Stimulated activated naive CD8-positive, alpha-beta T cell treated with anti-CD3 and anti-CD28 coated beads, Interleukin-15, amount 100 ng/mL, for 72 hours (primary cell): ENCODE results near the gene SLC7A7.
"Not testable (repeated sequence)": the region's sequence is repeated elsewhere in the genome, so short reads cannot be mapped to it uniquely, and the experiment has no call there.

Experiments used
- ATAC-seq: fragments of 150-1000 bp; cut with Tn5 transposase; 2 replicates; pipeline ENCODE4 v1.10.0; 2021; ENCODE audit warnings: mild to moderate bottlenecking, moderate library complexity
- DNase-seq, 2 donors: peaks; one replicate each; pipeline ENCODE4 v3.0.0; 2021 to 2022
- H3K27ac Mint-ChIP-seq, 2 donors: one replicate each; pipeline ENCODE4 v1.8.0; 2022; ENCODE audit warnings: mild to moderate bottlenecking in 2 of 2, mixed read lengths in 2 of 2, moderate library complexity in 2 of 2
- H3K27me3 Mint-ChIP-seq: one replicate; pipeline ENCODE4 v1.8.0; 2022; ENCODE audit warnings: mixed read lengths
- H3K4me1 Mint-ChIP-seq: one replicate; pipeline ENCODE4 v1.8.0; 2022; ENCODE audit warnings: mild to moderate bottlenecking, mixed read lengths
- H3K4me3 Mint-ChIP-seq, 2 donors: one replicate each; pipeline ENCODE4 v1.8.0; 2022; ENCODE audit warnings: mild to moderate bottlenecking in 2 of 2, mixed read lengths in 2 of 2, moderate library complexity in 1 of 2
- H3K9me3 Mint-ChIP-seq, 2 donors: one replicate each; pipeline ENCODE4 v1.8.0; 2022; ENCODE audit warnings: mixed read lengths in 2 of 2

The SLC7A7 gene

GRCh38 chr14:22836301-22837113 is 21.3 kb upstream of the SLC7A7 start, which contains the start of gene MMP14:
Gene MMP14, plus strand, starts transcription at chr14:22836585. Its CDS starts 233 bp downstream, at chr14:22836818.
- no peak for DNase-seq
- H3K4me1 Mint-ChIP-seq, result peaks cover 36% of the 10 kb centered on the region
- peaks cover 46% of the 10 kb centered on the region for H3K27me3 Mint-ChIP-seq

GRCh38 chr14:22835505-22835904 is 20.3 kb upstream of the SLC7A7 start:
- H3K4me1 Mint-ChIP-seq, result peaks cover 46% of the 10 kb centered on the region
- H3K4me3 Mint-ChIP-seq, result no peak overlapping the region
- ATAC-seq (no peak), DNase-seq (no peak)
- H3K9me3 Mint-ChIP-seq, result no peaks in the 10 kb centered on the region
- H3K27me3 Mint-ChIP-seq, result peaks cover 36% of the 10 kb centered on the region
- H3K27ac Mint-ChIP-seq, result no peak overlapping the region

More at GRCh38 chr14:22836301-22837113, 21.3 kb upstream of the SLC7A7 start, which contains the start of gene MMP14:
- Mint-ChIP-seq H3K9me3 (no peaks in the 10 kb centered on the region), H3K27ac (peak within 1 kb of the TSS; percentile 94 to 96), H3K4me3 (peak within 1 kb of the TSS; percentile 87 to 93)
- no peak for ATAC-seq

- peaks cover 32% of the 10 kb centered on the region for H3K4me1 Mint-ChIP-seq
- peak; percentile 29 for ATAC-seq
Observed at GRCh38 chr14:22830443-22831010, 15.3 kb upstream of the SLC7A7 start.

GRCh38 chr14:22829661-22830442 is 14.6 kb upstream of the SLC7A7 start, which contains the start of gene MRPL52:
Gene MRPL52, plus strand, starts transcription at chr14:22829887. Its CDS starts 26 bp downstream, at chr14:22829913.
- DNase-seq (peak; percentile 74 to 86), ATAC-seq (peak; percentile 94)
- no peaks in the 10 kb centered on the region for H3K9me3 Mint-ChIP-seq
- peaks cover 16% of the 10 kb centered on the region for H3K27me3 Mint-ChIP-seq
- peaks cover 39% of the 10 kb centered on the region for H3K4me1 Mint-ChIP-seq
- peak within 1 kb of the TSS; percentile 94 for H3K4me3 Mint-ChIP-seq
- peak within 1 kb of the TSS; percentile 96 to 98 for H3K27ac Mint-ChIP-seq

More at GRCh38 chr14:22830443-22831010, 15.3 kb upstream of the SLC7A7 start:
- H3K27me3 Mint-ChIP-seq, result peaks cover 14% of the 10 kb centered on the region
- H3K4me3 Mint-ChIP-seq, result peak overlapping the region; percentile 94
- H3K27ac Mint-ChIP-seq, result peak overlapping the region; percentile 96 to 98
- no peaks in the 10 kb centered on the region for H3K9me3 Mint-ChIP-seq
- DNase-seq, result no peak

GRCh38 chr14:22829076-22829660 is 13.9 kb upstream of the SLC7A7 start:
- DNase-seq, ATAC-seq, H3K9me3 Mint-ChIP-seq: not testable (repeated sequence)
- Mint-ChIP-seq H3K27me3 (peaks cover 16% of the 10 kb centered on the region), H3K4me3 (peak overlapping the region; percentile 94), H3K4me1 (peaks cover 45% of the 10 kb centered on the region), H3K27ac (peak overlapping the region; percentile 96 to 98)

- H3K27me3 Mint-ChIP-seq, result peaks cover 32% of the 10 kb centered on the region
- DNase-seq (no peak), ATAC-seq (no peak)
- H3K27ac Mint-ChIP-seq, result peak overlapping the region; percentile 81 to 88
- H3K9me3 Mint-ChIP-seq, result no peaks in the 10 kb centered on the region
- peaks cover 41% of the 10 kb centered on the region for H3K4me1 Mint-ChIP-seq
- peak overlapping the region; percentile 29 to 66 for H3K4me3 Mint-ChIP-seq
Observed at GRCh38 chr14:22824711-22825359, 9.6 kb upstream of the SLC7A7 start.

GRCh38 chr14:22822571-22823098 is 7.4 kb upstream of the SLC7A7 start:
- peak overlapping the region; percentile 74 to 83 for H3K4me3 Mint-ChIP-seq
- no peaks in the 10 kb centered on the region for H3K9me3 Mint-ChIP-seq
- peaks cover 45% of the 10 kb centered on the region for H3K4me1 Mint-ChIP-seq
- H3K27ac Mint-ChIP-seq, result peak overlapping the region; percentile 25 to 85
- H3K27me3 Mint-ChIP-seq, result peaks cover 32% of the 10 kb centered on the region
- ATAC-seq (peak; percentile 90), DNase-seq (peak; percentile 70 to 73)

- peak; percentile 3 for ATAC-seq
- Mint-ChIP-seq H3K9me3 (no peaks in the 10 kb centered on the region), H3K4me3 (peak overlapping the region; percentile 74 to 83), H3K4me1 (peaks cover 45% of the 10 kb centered on the region), H3K27me3 (peaks cover 32% of the 10 kb centered on the region), H3K27ac (peak overlapping the region; percentile 25 to 85)
- DNase-seq, result no peak
Observed at GRCh38 chr14:22822016-22822570, 6.9 kb upstream of the SLC7A7 start.

GRCh38 chr14:22821193-22822015 is 6.2 kb upstream of the SLC7A7 start:
- Mint-ChIP-seq H3K4me1 (peaks cover 45% of the 10 kb centered on the region), H3K27me3 (peaks cover 27% of the 10 kb centered on the region), H3K27ac (no peak overlapping the region), H3K4me3 (peak overlapping the region in 1 of 2 donors; percentile 29), H3K9me3 (no peaks in the 10 kb centered on the region)
- DNase-seq (no peak), ATAC-seq (no peak)

GRCh38 chr14:22820731-22821130 is 5.5 kb upstream of the SLC7A7 start:
- Mint-ChIP-seq H3K4me3 (no peak overlapping the region), H3K4me1 (peaks cover 47% of the 10 kb centered on the region), H3K9me3 (no peaks in the 10 kb centered on the region), H3K27me3 (peaks cover 21% of the 10 kb centered on the region), H3K27ac (no peak overlapping the region)
- ATAC-seq, result no peak
- DNase-seq, result no peak

- Mint-ChIP-seq H3K9me3 (no peaks in the 10 kb centered on the region), H3K27me3 (peaks cover 17% of the 10 kb centered on the region), H3K4me3 (no peak overlapping the region), H3K4me1 (peaks cover 42% of the 10 kb centered on the region), H3K27ac (peak overlapping the region; percentile 66)
- DNase-seq, result no peak
- peak; percentile 22 for ATAC-seq
Observed at GRCh38 chr14:22819151-22819988, 4.1 kb upstream of the SLC7A7 start.

GRCh38 chr14:22814373-22814772 is 862 bp downstream of the SLC7A7 start:
- DNase-seq, result no peak
- Mint-ChIP-seq H3K4me3 (no peak overlapping the region), H3K9me3 (no peaks in the 10 kb centered on the region), H3K4me1 (peaks cover 20% of the 10 kb centered on the region), H3K27me3 (no peaks in the 10 kb centered on the region), H3K27ac (peak overlapping the region in 1 of 2 donors; percentile 7)
- no peak for ATAC-seq

- H3K4me3 Mint-ChIP-seq, result no peak overlapping the region
- no peak for ATAC-seq
- DNase-seq, result no peak
- no peak overlapping the region for H3K27ac Mint-ChIP-seq
- peaks cover 13% of the 10 kb centered on the region for H3K4me1 Mint-ChIP-seq
- H3K27me3 Mint-ChIP-seq, result no peaks in the 10 kb centered on the region
- H3K9me3 Mint-ChIP-seq, result no peaks in the 10 kb centered on the region
Observed at GRCh38 chr14:22813145-22813544, 2.1 kb downstream of the SLC7A7 start.
